ENCODE results near the gene KMT2C. TPM values are rescaled to one million over a fixed set of nuclear protein-coding genes. Genes with fewer than 3 reads are reported as not detected.

Gene KMT2C
- total and polyA plus RNA-seq, 2 of the 8 experiments (the other 6 are each of a cell fraction or from before 2014, with no cell fraction given), result 9.1 to 40.8 TPM

- TF ChIP-seq PHF8 (conservative IDR thresholded peaks at IDR 0.05; ENCODE audit: low read depth, low read length) (no peak), TAF7 (optimal IDR thresholded peaks at IDR 0.05; ENCODE audit: borderline replicate concordance, low read depth, low read length) (no peak), MAFK (IDR thresholded peaks at IDR 0.05; ENCODE audit: low read depth, low read length) (no peak), CHD2 (IDR thresholded peaks at IDR 0.05; ENCODE audit: low read length) (no peak), EGR1 (IDR thresholded peaks at IDR 0.05; ENCODE audit: borderline replicate concordance, low read depth, low read length) (no peak)
Observed at GRCh38 chr7:152122540-152122939, 313.3 kb downstream of the KMT2C start (continued).

Measured in H1 (cell line).